ENCODE results near the gene ANKFN1. TPM values are rescaled to one million over a fixed set of nuclear protein-coding genes. Genes with fewer than 3 reads are reported as not detected.
A peak's percentile ranks its signal among the peaks of the same experiment; 100 is the strongest.

ANKFN1 gene
- total RNA-seq, 1 experiment from 2014 or later = 6.0 TPM

DNA sequence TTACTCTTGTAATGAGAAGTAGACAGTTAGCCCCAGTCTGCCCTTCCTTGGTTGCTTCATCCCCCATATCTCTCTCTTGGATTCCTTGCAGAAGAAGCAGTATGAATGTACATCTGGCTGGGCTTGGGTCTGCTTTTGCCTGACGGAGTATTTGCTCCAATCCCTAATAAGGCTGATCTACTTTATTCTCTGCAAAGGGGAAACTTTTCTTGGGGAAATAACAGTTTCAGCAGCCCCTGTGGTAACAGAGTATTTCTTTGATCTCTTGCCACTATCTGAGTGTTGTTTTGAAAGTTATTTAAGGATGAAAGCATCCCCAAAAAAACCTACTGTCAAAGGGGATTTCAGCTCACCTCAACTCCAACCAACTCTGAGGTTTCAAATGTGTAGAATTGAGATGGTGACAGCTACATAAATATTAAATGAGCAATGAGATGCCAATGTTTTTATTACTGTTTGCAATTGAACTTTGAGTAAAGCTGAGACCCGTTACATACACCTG is 271.3 kb downstream of the ANKFN1 start:
- DNase-seq = no peak
- Histone ChIP-seq H3K27me3 (no peaks in the 10 kb centered on the region), H3K36me3 (no peaks in the 10 kb centered on the region), H3K9me3 (no peaks in the 10 kb centered on the region), H3K4me3 (no peak overlapping the region)

DNA sequence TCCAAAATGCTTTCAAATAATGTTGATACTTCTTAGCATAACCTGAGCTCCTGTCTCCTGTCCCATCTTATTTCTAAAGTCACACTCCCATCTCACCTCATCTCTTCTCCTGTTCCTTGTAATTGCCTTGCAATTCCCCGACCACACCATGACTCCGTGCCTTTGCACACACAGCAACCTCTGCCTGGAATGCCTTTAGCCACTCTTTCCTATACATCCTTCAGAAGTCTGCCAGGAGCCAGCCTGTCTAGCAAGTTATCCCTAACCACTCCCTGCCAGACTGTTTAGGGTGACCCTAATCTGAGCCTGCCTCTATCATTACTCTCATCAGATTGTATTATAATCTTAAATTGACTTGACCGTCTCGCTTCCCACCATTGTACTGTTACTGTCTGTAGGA is 272.2 kb downstream of the ANKFN1 start:
- H3K9me3 ChIP-seq = no peaks in the 10 kb centered on the region
- no peaks in the 10 kb centered on the region for H3K36me3 ChIP-seq
- no peak overlapping the region for H3K4me3 ChIP-seq
- no peak for DNase-seq
- no peaks in the 10 kb centered on the region for H3K27me3 ChIP-seq

DNA sequence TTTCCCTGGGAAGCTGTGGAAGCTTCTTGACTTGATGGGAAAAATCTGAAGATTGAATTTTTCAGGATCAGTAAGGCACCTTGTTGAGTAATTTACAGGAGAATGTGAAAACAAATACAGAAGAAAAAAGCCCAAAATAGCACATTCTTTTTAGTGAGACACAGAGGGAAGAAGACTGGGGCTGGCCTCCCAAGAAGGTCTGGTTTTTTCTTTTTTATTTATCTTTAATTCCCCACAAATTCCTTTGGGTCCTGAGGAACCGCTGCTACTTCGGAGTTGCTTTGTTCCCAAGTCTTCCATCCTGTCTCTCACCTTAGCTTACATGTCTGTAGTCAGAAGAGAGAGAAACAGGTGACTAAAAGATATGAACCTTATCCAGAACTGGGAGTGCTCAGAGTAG is 273.6 kb downstream of the ANKFN1 start:
- Histone ChIP-seq H3K27me3 (no peaks in the 10 kb centered on the region), H3K4me3 (no peak overlapping the region), H3K9me3 (no peaks in the 10 kb centered on the region), H3K36me3 (no peaks in the 10 kb centered on the region)
- no peak for DNase-seq

DNA sequence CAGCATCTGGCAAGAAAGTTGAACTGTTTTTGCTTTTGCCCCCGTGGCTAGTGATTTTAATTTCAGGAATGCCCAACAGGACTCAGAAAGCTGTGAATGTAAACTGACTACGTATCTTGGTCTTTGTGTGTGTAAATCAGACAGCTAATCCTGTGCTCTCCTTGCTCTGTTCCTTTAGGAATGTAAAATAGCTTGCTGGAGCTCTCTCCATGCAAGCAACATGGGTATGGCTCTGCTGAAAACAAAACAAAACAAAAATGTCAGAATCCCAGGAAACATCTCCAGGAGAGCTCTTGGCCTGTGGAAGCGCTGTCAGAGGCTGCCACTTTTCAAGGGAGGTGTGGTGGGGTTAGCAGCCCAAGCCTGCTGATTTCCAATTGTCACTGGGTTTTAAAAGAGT is 278.5 kb downstream of the ANKFN1 start:
- DNase-seq = no peak
- Histone ChIP-seq H3K27me3 (no peaks in the 10 kb centered on the region), H3K9me3 (no peaks in the 10 kb centered on the region), H3K36me3 (no peaks in the 10 kb centered on the region), H3K4me3 (no peak overlapping the region)

DNA sequence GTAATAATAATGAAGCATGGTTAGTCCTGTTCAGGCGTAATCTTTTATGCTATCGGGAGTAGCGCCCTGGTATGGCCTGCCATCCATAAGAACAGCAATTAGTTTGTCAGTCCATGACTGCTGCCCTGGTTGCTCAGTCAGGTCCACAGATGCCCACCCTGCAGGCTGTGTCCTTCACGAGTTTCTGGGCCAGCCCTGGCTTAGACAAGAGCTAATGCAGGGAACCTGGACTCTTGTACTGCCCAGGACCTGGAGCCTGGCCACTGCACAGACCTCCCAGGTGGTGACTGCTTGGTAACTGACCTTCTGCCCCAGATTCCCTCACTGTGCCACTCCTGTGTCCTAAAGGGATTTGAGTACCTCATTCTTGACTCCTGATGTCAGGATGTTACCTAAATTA is 279.2 kb downstream of the ANKFN1 start:
- Histone ChIP-seq H3K9me3 (no peaks in the 10 kb centered on the region), H3K27me3 (no peaks in the 10 kb centered on the region), H3K4me3 (no peak overlapping the region), H3K36me3 (no peaks in the 10 kb centered on the region)
- no peak for DNase-seq

DNA sequence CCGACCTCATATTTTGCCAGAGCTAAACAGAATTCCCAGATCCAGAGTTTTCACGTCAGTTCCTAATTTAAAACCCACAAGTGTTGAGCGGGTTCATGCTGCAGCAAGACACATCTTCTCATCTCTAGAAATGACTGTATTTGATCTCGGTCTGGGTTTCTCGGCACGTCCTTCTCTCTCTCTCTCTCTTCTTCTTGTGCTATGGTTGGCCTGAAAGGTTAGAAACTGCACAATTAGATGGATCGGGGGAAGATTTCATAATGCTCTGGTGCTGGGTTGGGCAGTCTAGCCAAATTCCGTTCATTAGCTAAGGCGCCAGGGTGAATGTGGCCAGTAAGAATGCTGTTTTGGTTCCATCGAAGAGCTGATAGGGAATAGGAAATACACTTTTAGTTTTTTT is 281.3 kb downstream of the ANKFN1 start:
- Histone ChIP-seq H3K27me3 (no peaks in the 10 kb centered on the region), H3K9me3 (no peaks in the 10 kb centered on the region), H3K36me3 (no peaks in the 10 kb centered on the region), H3K4me3 (no peak overlapping the region)
- DNase-seq = no peak

DNA sequence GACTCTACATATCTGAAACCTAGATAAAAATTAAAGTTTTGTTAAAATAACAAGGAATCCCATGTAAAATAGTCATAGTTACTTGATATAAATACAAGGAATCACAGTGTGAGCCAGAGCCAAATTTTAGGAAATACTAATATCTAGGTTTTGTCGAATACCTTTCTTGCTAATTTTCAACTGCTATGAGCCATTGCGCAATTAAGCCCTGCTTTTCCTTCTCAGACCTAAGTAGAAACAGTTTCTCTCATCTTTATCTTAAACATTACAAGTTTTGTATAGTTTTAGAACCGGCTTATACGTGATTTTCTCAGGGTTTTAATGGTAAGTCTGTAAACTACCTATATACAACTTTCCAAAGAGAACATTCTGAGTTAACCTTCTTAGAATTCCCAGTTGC is 282.9 kb downstream of the ANKFN1 start:
- Histone ChIP-seq H3K27me3 (no peaks in the 10 kb centered on the region), H3K36me3 (no peaks in the 10 kb centered on the region), H3K9me3 (no peaks in the 10 kb centered on the region), H3K4me3 (no peak overlapping the region)
- DNase-seq = no peak

DNA sequence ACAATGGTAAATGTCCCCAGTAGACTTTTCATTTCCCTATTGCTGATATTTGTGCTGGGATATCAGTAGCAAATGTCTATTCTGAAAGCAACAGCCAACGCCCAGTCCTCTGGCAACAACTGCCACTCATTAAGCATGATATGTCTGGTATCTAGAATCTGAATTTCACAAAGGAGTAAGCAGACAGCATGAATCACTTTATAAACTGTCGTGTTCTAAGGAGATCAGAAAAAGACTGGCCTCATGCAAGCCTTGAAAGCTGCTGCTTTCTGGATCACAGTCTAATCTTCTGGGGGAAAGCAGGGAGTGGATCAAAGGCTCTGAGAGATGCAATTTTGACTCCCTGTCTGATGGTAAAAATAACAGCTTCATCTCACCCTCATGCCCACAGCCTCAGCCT is 287.1 kb downstream of the ANKFN1 start:
- DNase-seq = peak; percentile 41
- H3K4me3 ChIP-seq = no peak overlapping the region
- no peaks in the 10 kb centered on the region for H3K27me3 ChIP-seq

DNA sequence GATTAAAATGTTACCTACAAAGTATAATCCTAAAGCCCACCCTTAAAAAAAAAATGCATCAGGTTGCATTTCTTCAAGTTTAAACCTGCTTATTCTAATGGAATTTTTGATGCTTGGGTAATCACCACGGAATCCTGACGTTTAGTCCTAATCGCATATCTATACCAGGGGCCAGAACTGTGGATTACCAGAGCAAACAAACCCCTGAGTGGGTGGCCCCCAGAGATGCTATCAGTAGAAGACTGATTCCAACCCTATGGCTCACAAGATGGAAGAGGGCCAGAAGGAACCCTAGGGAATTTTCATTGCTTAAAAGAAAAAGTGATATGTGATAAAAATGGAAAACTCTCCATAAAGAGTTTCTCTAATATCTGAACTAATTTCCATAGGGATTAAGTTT is 288.0 kb downstream of the ANKFN1 start:
- Histone ChIP-seq H3K27me3 (no peaks in the 10 kb centered on the region), H3K36me3 (no peaks in the 10 kb centered on the region), H3K4me3 (no peak overlapping the region), H3K9me3 (no peaks in the 10 kb centered on the region)
- DNase-seq = peak; percentile 35

More for the DNA sequence above, 287.1 kb downstream of the ANKFN1 start:
- no peaks in the 10 kb centered on the region for H3K9me3 ChIP-seq
- H3K36me3 ChIP-seq = no peaks in the 10 kb centered on the region

DNA sequence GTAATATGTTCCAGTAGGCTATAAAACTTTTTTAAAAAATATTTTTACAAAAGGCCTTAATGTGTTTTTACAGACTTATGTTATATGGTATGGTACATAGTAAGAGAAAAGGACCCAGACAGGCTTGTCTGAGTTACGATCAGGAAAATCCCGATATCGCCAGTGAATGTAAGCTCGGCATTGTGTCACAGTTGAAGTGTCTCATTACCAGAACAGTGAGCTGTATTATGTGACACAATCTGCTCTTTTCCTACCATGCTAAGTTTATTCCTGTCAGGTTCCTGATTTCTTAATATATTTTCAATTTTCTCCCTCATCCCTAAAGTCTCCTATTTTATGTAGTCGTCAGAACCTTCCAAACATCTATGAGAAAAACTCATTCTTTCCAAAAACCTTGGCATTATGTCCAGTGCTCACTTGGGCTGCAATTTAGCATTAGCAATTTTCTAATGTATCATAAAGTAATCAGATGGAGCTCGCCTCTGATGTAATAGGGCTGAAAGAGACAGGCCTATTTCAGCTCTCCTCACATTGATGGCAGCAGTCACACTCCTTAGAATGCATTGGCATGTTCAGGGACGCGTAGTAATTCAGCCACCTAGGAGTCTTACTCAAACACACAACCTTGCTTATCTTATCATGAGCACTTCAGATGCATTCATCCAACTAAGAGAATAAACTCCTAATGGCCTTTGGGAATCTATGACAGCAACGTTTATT is 292.6 kb downstream of the ANKFN1 start:
- H3K4me3 ChIP-seq = no peak overlapping the region
- no peaks in the 10 kb centered on the region for H3K36me3 ChIP-seq
- no peak for DNase-seq
- no peaks in the 10 kb centered on the region for H3K27me3 ChIP-seq
- H3K9me3 ChIP-seq = no peaks in the 10 kb centered on the region

DNA sequence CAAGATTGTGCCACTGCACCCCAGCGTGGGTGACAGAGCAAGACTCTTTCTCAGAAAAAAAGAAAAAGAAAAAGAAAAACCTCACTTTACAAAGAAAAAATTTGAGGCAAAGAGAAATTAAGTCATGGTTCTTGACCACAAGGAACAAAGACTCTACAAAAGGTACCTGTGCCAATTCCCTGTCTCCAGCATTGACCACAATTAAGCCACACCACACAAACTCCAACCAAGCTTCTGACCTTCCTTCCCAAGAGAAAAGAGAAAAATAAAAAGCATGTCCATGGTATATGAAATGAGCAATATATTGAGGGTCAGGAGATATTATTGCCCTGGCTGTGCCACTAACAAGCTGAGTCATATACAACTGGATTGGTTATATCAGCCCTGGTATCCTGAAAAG is 293.9 kb downstream of the ANKFN1 start:
- Histone ChIP-seq H3K36me3 (no peaks in the 10 kb centered on the region), H3K9me3 (no peaks in the 10 kb centered on the region), H3K4me3 (no peak overlapping the region), H3K27me3 (no peaks in the 10 kb centered on the region)
- DNase-seq = no peak

DNA sequence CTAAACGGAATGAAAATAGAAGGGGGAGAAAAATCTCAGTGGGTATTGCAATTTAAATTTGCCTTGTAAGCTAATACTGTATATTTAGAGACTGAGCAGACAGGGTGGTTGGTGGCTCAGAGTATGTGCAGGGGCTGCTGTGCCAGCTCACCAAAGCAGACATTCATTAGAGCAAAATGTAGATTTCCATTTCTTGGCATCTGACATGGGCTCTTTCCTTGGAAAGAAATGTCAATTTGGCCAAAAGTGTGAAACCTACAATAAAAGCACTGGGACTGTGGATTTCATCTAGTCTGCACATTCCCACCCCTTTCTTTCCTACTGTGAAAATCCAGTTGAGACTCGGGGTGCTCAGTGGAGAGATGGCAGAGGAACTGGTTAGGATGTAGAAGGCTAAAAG is 295.1 kb downstream of the ANKFN1 start:
- DNase-seq = no peak
- no peaks in the 10 kb centered on the region for H3K9me3 ChIP-seq
- H3K36me3 ChIP-seq = no peaks in the 10 kb centered on the region
- H3K4me3 ChIP-seq = no peak overlapping the region
- H3K27me3 ChIP-seq = no peaks in the 10 kb centered on the region

DNA sequence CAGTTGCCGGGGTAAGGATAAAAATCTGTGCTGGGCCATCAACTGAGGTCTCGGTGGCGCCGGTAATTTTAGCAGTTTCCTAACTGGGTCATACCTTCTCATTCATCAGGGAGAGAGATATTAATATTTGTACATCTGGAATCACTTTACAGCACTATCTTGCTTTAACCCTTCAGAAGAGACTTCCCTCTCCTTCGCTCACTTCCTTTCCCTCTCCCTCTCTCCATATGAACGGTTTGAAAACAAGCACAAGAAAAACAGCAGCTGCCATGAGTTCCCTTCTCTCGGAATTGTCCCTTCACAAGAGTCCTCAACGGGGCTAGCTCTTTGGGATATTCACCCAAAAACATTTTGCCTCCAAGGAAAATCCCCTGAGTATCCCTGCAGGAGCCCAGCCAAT is 295.9 kb downstream of the ANKFN1 start:
- no peaks in the 10 kb centered on the region for H3K9me3 ChIP-seq
- no peak overlapping the region for H3K4me3 ChIP-seq
- no peaks in the 10 kb centered on the region for H3K36me3 ChIP-seq
- DNase-seq = no peak
- no peaks in the 10 kb centered on the region for H3K27me3 ChIP-seq

DNA sequence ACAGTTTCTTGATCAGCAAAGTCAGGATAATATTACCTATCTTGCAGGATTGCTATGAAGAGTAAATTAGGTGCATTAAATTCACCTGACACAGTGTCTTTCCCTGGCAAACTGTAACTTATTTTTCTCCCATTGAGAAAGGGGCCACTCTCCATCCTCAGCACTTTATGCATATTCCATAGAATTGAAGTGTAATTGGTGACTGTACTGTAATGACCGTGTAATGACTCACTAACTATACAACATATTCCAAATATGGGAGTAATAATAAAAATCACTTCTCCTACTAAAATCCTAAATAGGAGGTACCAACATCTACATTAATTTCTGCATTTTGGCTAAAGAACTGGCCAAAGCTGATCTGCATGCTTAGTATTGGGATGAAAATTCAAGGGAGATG is 298.4 kb downstream of the ANKFN1 start:
- H3K27me3 ChIP-seq = no peaks in the 10 kb centered on the region
- DNase-seq = no peak
- no peaks in the 10 kb centered on the region for H3K9me3 ChIP-seq
- no peak overlapping the region for H3K4me3 ChIP-seq
- H3K36me3 ChIP-seq = no peaks in the 10 kb centered on the region

DNA sequence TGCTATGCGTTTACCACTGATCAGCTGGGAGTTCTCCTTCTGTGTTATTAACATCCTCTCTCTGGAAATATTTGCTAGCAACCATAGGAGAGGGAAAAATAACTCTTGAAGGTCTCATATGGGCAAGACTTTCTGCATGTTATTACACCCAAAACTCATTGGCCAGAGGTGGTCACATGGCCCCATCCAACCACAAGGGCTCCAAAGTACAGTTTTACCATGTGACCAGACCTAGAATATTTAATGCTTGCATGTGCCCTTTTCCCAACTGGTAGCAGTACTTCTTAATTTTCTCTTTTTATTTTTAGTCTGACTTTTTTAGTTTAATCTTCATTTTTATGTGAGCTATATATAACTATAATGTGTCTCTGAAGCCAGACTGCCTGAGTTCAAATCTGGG is 299.2 kb downstream of the ANKFN1 start:
- H3K36me3 ChIP-seq = no peaks in the 10 kb centered on the region
- DNase-seq = no peak
- no peak overlapping the region for H3K4me3 ChIP-seq
- no peaks in the 10 kb centered on the region for H3K27me3 ChIP-seq
- H3K9me3 ChIP-seq = no peaks in the 10 kb centered on the region

DNA sequence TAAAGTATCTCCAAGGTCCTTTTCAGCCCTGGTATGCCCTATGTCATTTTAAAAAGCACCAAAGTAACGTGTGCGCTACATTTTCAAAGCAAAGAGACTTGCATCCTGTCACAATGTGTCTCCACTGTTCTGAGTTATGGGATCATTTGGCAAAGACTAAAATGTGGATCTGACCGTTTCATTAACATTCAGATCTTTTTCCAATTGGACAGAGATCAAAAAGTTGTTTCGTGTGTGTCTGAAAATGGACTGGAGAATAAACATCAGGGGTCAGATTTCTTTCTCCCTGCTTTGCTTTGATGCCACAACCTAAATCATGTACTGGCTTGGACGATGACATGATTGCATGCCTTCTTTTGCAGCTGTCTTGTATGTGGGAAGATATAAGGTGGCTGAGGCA is 304.2 kb downstream of the ANKFN1 start:
- H3K4me3 ChIP-seq = no peak overlapping the region
- no peaks in the 10 kb centered on the region for H3K36me3 ChIP-seq
- no peak for DNase-seq

DNA sequence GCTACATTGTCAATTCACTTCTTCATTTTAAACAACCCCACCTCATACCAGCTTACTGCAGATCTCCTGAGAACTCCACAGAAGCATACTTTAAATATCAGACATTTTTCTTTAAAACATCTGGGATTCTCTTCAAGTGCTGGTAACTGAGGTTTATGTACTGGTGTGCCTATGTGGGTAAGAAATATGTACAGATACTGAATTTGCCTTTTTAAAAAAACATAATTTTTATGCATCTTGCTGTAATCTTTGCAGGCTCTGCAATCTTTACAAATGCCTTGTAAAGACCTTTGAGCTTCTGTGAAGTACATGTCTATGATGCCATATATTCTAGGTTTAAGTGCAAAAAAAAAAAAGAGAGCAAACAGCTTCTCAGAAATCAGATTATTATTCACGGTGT is 312.6 kb downstream of the ANKFN1 start:
- Histone ChIP-seq H3K36me3 (no peaks in the 10 kb centered on the region), H3K4me3 (no peak overlapping the region), H3K9me3 (no peaks in the 10 kb centered on the region), H3K27me3 (no peaks in the 10 kb centered on the region)
- no peak for DNase-seq

More for the DNA sequence above, 304.2 kb downstream of the ANKFN1 start:
- no peaks in the 10 kb centered on the region for H3K27me3 ChIP-seq
- no peaks in the 10 kb centered on the region for H3K9me3 ChIP-seq

DNA sequence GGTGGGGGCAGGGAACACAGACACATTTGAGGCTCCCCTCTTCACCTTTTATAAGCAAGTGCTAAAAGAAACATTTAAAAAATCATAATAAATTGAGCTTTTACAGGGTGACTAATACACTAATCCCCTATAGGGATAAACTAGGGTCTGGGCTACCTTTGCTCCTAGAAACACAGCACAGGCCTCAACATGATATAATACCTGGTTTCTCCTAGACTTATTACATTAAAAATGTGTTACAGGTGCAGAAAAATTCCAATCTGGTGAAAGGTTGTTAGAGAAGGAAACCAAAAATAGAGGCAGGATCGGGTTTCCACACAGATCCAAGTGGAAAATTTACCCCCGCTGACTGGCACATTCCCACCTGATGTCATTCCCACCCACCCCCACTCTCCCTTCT is 315.6 kb downstream of the ANKFN1 start:
- Histone ChIP-seq H3K9me3 (no peaks in the 10 kb centered on the region), H3K36me3 (no peaks in the 10 kb centered on the region), H3K27me3 (no peaks in the 10 kb centered on the region), H3K4me3 (no peak overlapping the region)
- DNase-seq = no peak

Data from MG63 (cell line).